UCSD-AML1 (cell line): ENCODE data around the gene RNF166.

ENCODE experiments used
- DNase-seq: peaks from one replicate; lab custom pipeline; 2025; ENCODE audit not compliant: unreplicated experiment; lab: John Stamatoyannopoulos, UW

The RNF166 gene

GRCh38 chr16:88706965-88707826, 988 bp upstream of the RNF166 start:
- no peak for DNase-seq

GRCh38 chr16:88705801-88706228, 393 bp downstream of the RNF166 start:
- no peak for DNase-seq

- peak; percentile 51 for DNase-seq
Measured at GRCh38 chr16:88705076-88705684, 1.0 kb downstream of the RNF166 start.

DNA sequence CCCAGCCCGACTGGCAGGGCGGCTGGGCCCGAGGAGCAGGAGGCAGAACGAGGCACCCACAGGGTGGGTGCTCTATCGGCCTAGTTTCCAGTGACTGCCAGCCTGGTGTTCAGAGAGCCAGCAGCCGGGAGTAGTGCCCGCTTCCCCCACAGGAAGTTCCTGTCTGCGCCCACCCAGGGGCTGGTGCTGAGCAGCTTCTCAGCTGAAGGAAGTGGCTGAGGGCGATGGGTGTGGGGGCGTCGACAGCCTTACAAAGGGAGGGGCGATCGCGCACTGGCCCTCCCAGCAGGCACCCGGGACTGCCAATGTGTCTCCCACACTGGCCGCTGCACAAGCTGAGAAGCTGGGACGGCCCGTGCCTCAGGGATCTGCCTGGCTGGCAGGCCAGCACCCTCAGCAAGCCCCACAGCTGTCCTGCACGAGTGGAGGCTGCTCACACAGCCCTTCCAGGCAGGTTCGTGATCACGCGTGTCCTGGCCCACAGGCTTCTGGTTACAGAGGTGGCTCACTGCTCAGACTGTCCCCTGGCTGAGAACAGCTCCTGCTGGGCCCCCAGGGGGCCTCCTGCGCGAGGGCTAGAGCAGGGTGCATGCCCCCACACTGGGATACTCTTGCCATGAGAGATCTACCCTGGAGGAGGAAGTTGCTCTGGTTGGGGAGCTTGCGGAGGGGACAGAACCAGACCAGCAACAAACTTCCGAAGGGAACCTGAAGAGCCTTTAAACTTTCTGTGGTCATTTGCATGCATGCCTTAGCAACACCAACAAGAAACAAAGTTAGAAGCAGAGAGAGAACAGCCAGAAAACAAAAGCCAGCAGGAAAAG, 2.5 kb downstream of the RNF166 start:
- DNase-seq = peak; percentile 92

- DNase-seq = peak; percentile 47
Measured at GRCh38 chr16:88702371-88703210, 3.6 kb downstream of the RNF166 start.

- DNase-seq = no peak
Measured at GRCh38 chr16:88701581-88702370, 4.4 kb downstream of the RNF166 start.

DNA sequence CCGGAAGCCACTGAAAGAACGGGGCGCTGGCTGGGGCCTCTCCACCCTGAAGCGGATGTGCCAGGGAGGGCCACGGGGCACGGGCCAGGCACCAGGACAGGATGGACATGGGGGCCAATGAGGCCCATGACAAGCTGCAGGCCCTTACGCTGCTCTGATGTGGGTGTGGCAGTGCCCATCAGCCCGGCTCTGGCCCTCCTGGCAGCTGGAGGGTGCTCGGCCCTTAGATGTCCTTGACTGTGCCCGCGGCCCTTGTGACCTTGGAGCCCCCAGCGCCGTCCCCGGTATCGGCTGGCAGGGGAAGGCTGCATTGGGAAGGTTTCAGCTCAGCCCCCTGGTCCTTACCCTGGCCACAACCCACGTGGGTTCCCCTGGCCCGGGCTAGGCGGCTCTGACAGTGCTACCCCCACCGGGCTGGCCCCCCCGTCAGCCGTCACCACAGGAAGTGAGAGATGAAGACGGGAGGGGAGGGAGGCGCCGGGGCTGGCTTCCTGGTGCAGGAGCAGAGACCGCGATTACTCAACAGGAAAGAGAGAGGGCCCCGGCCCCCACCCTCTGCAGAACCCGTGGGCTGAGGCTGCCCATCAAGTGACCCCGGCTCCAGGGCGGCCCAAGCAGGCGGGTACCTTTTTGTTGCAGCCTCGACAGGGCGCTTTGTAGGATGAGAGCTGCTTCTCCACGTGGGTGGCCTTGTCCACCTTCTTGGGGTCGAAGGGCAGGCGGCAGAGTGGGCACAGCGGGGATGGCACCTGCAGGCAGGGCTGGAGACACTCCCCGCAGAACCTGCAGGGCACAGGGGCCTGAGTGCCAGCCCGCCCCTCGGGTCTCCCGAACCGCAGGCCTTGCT, 5.3 kb downstream of the RNF166 start:
- peak; percentile 97 for DNase-seq

GRCh38 chr16:88700322-88700635, 5.9 kb downstream of the RNF166 start:
- no peak for DNase-seq

GRCh38 chr16:88699180-88699579, 7.0 kb downstream of the RNF166 start:
- no peak for DNase-seq

- DNase-seq = no peak
Measured at GRCh38 chr16:88698646-88699045, 7.6 kb downstream of the RNF166 start.

GRCh38 chr16:88697831-88698615, 8.2 kb downstream of the RNF166 start:
- DNase-seq = no peak

DNA sequence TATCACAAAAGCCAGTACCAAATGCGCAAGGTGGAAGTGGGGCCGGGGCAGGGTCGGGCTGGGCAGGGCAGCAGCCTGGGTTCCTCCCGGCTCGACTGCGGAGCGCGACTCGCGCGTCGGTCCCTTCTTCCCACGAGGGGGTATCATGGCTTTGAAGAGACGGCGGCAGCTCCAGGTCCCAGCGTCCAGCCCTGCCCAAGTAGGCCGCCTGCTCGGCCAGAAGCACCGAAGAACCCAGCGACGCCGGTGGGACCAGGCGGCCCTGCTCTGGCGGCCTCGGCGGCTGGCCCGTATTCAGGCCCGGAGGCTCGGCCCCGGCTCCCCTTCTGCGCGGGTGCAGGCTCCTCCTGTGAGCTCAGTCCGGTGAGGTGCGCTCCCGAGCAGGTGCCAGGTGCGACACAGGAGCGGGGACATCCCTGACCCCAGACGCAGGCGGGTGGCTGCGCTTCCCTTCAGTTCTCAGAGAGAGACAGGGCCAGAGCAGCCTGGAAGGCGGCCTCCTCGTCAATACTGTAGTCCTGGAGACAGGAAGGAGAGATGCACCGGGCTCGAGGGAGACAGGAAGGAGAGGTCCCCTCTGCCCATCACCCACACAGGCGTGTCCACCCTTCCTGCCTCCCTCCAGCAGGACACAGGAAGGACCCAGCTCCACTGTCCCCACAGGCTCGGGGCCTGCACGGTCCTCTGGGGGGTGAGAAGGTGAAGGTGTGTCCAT, 8.9 kb downstream of the RNF166 start:
- no peak for DNase-seq

DNA sequence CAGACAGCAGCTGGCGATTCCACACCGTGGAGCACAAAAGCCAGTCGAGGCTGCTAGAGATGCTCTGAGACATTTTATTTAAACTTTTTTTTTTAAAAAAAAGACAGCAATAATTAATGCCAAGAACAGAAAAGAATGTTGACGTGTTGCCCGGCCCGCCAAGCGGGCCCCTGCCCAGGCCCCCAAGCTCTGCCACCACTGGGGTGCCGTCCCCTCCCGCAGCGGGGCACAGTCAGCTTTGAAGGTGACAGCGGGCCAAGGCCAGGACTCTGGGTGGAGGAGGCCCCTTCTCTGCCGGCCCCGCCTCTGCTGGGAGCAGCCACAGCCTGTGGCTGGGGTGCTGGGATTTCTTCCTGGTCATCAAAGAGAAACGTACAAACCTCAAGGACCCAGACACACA, 9.8 kb downstream of the RNF166 start:
- no peak for DNase-seq

DNA sequence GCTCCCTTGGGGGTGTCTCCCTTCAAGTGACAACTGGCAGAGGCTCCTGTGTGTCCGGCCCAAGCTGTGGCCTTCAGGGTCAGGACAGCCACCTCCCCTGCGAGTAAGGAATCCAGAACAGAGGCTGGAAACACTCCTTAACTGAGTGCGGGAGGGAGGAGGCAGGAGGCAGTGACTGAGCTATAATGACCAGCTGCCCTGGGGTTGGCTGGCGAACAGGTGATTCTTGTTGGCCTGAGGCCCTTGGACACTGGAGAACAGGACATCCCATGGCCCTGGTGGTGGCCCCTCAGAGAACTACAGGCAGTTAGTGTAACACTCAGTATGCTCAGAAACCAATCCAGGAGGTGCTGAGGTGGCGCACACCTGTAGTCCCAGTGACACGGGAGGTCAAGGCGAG, 10.5 kb downstream of the RNF166 start:
- DNase-seq = no peak

DNA sequence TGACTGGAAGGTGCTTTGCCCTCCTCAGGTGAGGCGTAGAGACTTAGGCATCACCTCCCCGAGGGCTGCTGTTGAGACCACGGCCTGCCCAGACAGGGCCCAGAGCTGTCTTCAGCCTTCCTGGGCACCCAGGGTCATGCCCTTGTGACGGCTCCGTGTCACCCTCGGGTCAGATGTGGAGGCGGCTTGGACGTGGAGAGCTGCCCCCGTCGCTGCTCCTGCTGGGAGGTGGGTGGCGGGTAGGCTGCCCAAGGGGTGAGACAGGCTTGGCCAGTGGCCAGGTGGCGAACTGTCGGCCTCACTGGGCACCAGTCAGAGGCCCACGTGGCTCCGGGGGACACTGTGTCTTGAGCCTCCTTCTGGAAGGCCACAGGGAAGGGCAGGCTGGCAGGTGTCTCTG, 11.0 kb downstream of the RNF166 start:
- DNase-seq = no peak

DNA sequence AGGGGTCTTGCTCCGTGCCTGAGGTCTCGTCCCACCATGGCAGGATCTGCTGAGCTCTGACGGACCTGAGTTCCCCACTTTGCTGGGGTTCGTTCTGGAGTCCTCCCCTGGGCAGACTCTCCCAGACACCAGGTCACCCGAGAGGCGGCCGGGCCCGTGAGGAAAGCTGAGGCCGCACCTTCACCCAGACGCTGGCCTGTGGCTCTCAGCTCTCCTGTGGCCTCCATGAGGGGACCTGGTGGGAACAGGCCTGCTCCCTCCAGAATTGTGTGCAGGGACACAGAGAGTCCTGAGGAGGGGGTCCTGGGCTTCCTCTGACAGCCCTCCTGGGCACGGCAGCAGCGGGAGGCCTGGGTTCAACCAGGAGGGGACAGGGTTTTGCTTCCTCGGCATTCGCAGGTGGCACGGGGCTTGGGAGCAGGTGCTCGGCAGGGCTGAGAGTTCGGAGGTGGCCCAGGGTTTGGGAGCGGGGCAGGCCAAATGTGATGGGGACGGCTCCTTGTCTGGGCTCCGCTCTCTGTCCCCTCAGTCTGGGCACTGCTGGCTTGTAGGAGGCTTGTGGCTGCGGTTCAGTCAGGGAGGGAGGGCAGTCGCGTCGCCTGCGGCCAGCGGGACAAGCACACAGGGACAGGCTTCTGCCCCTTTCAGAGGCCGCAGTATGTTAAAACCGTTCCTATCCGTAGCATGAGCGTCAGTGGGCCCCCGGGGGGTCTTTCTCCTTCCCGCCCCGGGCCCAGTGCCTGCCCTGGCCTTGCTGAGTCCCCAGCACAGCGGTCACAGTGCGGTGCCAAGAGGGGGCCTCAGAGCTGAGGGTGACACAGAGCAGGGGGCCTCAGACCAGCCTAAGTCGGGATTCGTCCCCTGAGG, 11.8 kb downstream of the RNF166 start:
- no peak for DNase-seq
